AG09309 (cell line): ENCODE measurements around the gene SYTL3.

Experiments
- DNase-seq: peaks from one replicate; pipeline ENCODE4 v3.0.0-alpha.2; 2010; ENCODE audit warnings: low read depth
- H3K4me3 ChIP-seq: 2 replicates; pipeline ENCODE4 v1.5.1; 2011; ENCODE audit warnings: mild to moderate bottlenecking, low read depth, low read length, moderate library complexity; ENCODE audit not compliant: control insufficient read depth
- CTCF ChIP-seq: IDR thresholded peaks from 2 replicates; pipeline ENCODE4 v1.5.1; 2011; ENCODE audit warnings: mild to moderate bottlenecking, low read depth, low read length, inconsistent platforms; ENCODE audit not compliant: insufficient read depth, control insufficient read depth; ENCODE audit errors: missing control alignments

SYTL3 gene

GRCh38 chr6:158737710-158738615 lies 88.1 kb downstream of the SYTL3 start:
- H3K4me3 ChIP-seq: no peak overlapping the region
- TF ChIP-seq CTCF: no peak
- peak; percentile 28 for DNase-seq

GRCh38 chr6:158739673-158740072 lies 89.8 kb downstream of the SYTL3 start:
- no peak overlapping the region for H3K4me3 ChIP-seq
- no peak for TF ChIP-seq CTCF
- DNase-seq: no peak

- DNase-seq: no peak
- TF ChIP-seq CTCF: no peak
Observed at GRCh38 chr6:158743033-158743651, 93.3 kb downstream of the SYTL3 start.

GRCh38 chr6:158744986-158745430 lies 95.2 kb downstream of the SYTL3 start:
- TF ChIP-seq CTCF: no peak
- no peak for DNase-seq
- H3K4me3 ChIP-seq: no peak overlapping the region

More at GRCh38 chr6:158743033-158743651, 93.3 kb downstream of the SYTL3 start:
- H3K4me3 ChIP-seq: no peak overlapping the region

GRCh38 chr6:158751224-158751623 lies 101.4 kb downstream of the SYTL3 start:
- no peak for DNase-seq
- no peak for TF ChIP-seq CTCF

DNA sequence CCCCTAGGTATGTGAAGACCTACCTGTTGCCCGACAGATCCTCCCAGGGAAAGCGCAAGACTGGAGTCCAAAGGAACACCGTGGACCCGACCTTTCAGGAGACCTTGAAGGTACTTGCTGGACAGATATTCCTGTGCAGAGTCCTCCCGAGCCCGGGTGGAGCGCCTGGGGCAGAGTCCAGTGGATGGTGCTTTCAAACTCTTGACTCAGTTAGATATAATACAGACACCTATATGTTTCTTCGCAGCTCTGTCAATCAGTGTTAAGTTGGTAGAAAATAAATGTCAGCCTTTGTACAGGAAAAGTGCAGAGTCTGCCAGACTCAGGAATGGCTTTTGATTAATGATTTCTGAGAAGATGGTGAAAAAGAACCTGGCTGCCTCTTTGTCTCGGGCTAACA lies 102.1 kb downstream of the SYTL3 start:
- no peak overlapping the region for H3K4me3 ChIP-seq
- DNase-seq: no peak
- no peak for TF ChIP-seq CTCF

More at GRCh38 chr6:158751224-158751623, 101.4 kb downstream of the SYTL3 start:
- H3K4me3 ChIP-seq: no peak overlapping the region
